NCI-H1930 (cell line): ENCODE measurements around the gene HINT3.
"Not testable (repeated sequence)": the region's sequence is repeated elsewhere in the genome, so short reads cannot be mapped to it uniquely, and the experiment has no call there.

Experiments
- DNase-seq, 2 experiments: peaks; one replicate each; lab custom pipeline; 2025; lab: John Stamatoyannopoulos, UW

HINT3 gene

GRCh38 chr6:125962900-125963497 is 6.4 kb downstream of the HINT3 start:
- DNase-seq = no peak

- no peak for DNase-seq
Measured at GRCh38 chr6:125963817-125964216, 7.2 kb downstream of the HINT3 start.

GRCh38 chr6:125966569-125966968 is 10.0 kb downstream of the HINT3 start:
- DNase-seq = no peak

DNA sequence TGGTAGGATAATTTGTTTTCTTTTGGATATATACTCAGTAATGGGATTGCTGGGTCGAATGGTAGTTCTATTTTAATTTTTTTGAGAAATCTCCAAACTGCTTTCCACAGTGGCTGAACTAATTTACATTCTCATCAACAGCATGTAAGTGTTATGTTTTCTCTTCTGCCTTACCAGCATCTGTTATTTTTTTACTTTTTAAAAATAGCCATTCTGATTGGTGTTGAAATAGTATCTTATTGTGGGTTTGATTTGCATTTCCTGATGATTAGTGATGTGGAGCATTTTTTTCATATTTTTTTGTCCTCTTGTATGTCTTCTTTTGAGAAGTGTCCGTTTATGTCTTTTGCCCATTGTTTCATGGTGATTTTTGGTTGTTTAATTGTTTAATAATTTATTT is 11.9 kb downstream of the HINT3 start:
- DNase-seq = no peak

DNA sequence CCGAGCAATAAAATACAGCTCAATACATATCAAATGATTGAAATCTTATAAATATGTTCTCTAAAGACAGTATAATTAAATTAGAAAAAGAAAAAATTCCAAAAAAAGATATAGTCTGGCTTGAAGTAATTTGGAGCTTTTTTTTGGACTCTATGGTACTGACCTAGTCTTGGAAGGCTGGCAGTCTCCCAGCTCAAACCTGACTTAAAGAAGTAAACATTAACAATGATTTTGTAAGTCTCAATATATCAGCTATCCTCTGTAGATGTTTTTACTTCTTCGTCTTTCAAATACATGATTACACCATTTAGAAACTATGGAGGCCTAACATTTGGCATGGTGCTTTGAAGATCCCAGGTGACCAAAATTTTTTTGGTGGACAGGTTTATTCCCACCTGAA is 14.2 kb downstream of the HINT3 start:
- DNase-seq = no peak

DNA sequence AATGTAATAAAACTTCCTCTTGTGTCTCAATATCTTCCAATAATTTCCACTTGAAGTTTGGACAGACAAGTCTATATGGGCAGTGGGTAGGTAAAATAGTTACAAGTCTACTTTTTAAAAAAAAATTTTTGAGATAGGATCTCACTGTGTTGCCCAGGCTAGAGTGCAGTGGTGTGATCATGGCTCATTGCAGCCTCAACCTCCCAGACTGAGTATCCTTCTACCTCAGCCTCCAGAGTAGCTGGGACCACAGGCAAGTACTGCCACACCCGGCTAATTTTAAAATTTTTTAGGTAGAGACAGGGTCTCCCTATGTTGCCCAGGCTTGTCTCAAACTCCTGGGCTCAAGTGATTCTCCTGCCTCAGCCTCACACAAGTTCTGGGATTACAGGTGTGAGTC is 15.9 kb downstream of the HINT3 start:
- not testable (repeated sequence) for DNase-seq

GRCh38 chr6:125974214-125974866 is 17.8 kb downstream of the HINT3 start:
- peak in 1 of 2 experiments; percentile 37 for DNase-seq

- no peak for DNase-seq
Measured at GRCh38 chr6:125979101-125979500, 22.5 kb downstream of the HINT3 start.

- no peak for DNase-seq
Measured at GRCh38 chr6:125981571-125982185, 25.1 kb downstream of the HINT3 start.

DNA sequence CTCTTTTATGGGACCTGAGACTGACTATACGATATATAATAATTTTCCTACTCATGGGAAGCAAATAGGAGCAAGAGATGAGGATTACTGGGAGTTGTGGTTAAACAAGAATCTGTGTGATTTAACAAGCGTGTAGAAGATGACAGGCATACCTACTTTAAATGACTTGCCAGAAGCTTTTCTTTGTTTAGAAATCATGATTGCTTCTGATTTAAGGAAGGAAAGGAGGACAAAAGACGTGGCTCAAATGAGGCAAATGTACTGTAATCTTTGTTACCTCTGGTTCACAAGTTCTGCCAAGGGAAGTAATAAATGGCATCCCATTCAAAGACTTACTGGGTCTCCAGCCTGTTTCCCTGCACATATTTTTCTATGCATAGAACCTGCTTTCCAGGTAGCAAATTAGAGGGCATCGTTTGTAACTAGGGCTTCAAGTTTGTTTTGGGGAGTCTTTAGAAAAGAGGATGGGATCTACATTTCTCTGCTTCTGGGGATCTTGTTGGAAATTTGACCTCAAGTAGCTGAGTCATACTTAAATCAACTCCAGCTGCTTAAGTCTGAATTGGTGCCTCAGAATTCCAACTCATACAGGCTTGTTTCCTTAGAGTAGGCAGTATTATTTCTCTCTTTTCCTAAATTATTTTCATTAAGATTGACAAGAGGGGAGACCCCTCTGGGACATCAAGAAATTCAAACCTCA is 26.8 kb downstream of the HINT3 start:
- DNase-seq = no peak

- no peak for DNase-seq
Measured at GRCh38 chr6:125984311-125984710, 27.7 kb downstream of the HINT3 start.

DNA sequence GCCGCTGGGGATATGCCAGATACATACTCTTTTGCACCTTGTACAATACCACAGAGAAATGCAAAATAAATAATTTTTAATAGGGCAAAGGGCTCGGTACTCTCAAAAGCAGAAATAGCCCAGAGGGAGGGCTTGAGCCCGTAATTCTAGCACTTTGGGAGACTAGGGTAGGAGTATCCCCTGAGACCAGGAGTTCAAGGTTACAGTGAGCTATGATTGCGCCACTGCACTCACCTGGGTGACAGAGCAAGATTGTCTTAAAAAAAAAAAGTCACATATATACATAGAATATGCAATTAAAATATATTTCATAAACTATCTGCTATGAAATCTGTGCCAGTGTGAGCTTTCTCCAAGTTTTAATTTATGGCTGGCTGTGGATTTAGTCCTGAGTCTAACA is 29.0 kb downstream of the HINT3 start:
- DNase-seq = no peak

- no peak for DNase-seq
Measured at GRCh38 chr6:125985979-125986300, 29.4 kb downstream of the HINT3 start.

DNA sequence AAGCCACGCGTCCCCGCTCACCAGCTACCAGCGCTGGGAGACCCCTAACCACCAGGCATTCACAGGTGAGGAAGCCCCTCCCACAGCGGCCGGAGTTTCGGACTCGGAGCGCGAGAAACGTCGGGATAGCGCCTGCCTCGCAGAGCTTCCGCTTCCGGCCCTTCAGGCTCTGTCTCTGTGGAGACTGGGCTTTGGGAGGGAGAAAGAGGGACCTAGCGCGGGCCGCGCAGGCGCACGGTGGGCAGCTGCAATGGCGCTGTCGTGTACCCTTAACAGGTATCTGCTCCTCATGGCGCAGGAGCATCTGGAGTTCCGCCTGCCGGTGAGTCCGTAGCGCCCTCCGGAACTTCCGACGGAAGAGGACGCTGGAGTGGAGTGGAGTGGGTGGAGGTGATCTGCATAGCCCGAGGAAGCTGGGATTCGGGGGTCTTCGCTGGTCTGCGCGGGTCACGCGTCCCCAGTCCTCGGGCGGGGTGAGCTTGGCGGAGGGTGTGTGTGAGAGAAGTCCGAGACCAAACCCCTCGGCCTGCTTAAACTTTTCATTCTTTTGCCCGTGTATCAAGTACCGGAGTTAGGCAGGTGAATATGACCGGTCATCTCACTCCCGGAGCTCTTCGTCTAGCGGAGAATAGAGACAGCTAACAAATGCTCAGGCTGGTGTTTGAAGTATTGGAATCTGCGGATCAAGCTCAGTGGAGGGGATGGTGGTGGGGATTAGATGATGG is 29.9 kb downstream of the HINT3 start, which contains the start of gene TRMT11:
TRMT11 (plus strand) TSS at position 240 of the 725 bp plus-strand sequence; CDS start at position 251, 11 bp downstream.
- peak; percentile 89 to 94 for DNase-seq

DNA sequence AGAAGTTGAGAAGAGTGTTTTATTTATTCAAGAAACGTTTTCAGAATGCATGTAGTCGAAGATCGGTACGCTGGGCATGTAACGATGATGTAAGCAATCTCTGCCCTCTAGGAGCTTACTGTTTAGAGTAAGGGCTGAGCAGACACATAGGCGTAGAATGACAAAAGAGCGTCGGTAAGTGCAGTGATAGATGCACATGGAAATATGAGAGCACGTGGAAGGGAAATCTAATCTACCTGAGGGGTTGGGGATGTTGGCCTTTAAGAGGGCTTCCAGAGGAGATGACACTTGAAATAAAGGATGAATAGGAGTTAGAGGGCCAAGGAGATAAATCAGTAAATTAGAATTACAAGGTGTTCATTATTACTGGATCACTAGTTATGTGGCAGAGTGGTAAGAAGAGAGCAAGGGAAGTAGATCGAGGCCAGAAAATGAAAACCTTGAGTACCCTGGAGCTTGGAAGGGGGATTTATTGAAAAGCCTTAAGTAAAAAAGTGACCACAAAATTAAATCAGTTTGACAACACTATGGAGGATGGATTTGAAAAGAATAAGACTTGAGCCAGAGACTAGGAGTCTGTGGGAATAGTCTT is 30.6 kb downstream of the HINT3 start:
- no peak for DNase-seq

- no peak for DNase-seq
Measured at GRCh38 chr6:125988280-125988679, 31.7 kb downstream of the HINT3 start.

- DNase-seq = no peak
Measured at GRCh38 chr6:125989631-125990030, 33.1 kb downstream of the HINT3 start.

- DNase-seq = no peak
Measured at GRCh38 chr6:125991653-125992052, 35.1 kb downstream of the HINT3 start.

DNA sequence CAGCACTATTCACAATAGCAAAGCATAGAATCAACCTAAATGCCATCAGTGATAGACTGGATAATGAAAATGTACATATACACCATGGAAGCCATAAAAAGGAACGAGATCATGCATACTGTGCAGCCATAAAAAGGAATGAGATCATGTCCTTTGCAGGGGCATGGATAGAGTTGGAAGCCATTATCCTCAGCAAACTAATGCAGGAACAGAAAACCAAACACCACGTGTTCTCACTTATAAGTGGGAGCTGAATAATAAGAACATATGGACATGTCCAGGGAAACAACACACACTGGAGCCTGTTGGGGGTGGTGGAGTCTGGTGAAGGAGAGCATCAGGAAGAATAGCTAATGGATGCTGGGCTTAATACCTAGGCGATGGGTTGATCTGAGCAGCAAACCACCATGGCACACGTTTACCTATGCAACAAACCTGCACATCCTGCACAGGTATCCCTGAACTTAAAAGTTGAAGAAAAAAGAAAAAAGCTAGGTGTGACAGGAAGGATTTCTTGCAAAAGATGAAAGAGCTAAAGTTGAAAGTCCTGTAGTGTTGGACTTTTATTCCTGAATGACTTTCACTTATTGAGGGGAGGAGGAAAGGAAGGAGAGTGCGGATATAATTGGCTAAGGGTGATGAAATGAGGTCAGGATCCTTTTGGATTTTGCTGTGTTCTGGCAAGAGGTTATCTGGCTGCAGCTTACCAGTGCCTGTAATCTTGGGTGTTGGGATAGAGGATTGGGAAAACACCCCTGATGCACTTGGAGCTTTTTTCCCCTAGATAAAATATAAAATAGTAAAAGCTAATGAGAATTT is 38.3 kb downstream of the HINT3 start:
- DNase-seq = peak in 1 of 2 experiments; percentile 22

DNA sequence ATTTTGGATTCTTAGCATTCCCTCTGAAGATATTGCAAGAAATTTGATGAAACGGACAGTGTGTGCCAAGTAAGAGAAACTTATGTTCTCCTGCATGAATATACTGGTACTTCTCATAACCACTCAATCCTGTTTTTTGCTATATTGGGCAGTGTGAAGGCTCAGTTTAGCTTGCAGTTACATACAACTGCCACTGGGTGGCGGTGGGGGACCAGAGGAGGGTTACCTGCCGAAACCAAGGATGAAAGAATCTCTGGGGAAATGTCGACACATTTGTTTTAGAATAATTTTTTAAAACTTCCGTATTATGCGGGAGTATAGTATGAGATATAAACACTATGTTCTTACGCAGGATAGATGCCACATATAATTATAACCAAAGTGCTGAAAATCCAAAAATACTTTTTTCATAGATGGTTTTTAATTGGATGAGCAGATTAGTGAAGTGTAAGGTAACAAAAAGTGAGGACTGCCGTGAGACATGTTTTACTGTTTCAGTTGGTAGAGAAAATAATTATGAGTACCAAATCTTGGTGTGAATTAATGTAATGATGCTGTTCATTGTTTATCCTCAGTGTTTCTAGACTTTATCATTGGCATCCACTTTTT is 39.5 kb downstream of the HINT3 start:
- peak; percentile 45 to 56 for DNase-seq
